HepG2 (cell line): ENCODE results near the gene S1PR2. TPM values are rescaled to one million over a fixed set of nuclear protein-coding genes. Genes with fewer than 3 reads are reported as not detected.

Experiments
- ATAC-seq: fragments of 200-7000 bp; cut with Tn5 transposase; 3 replicates; pipeline ENCODE4 v1.9.1; 2020; ENCODE audit warnings: mild to moderate bottlenecking, moderate library complexity
- BruUV-seq: library from RNA; stranded (reverse); fragments of 400-500 nt; replicated peaks from 2 replicates; lab custom pipeline; 2021; lab: Mats Ljungman, UMichigan
- CTCF ChIA-PET: fragments of 300-600 bp; formaldehyde crosslinking; extraction: SDS; loops from one replicate; lab custom pipeline; 2021; ENCODE audit warnings: low total read pairs, inconsistent platforms, low intra/inter-chr PET ratio; lab: Yijun Ruan, JAX
- POLR2A ChIA-PET: fragments of 350-600 bp; sonication (Branson Sonifier 250); formaldehyde crosslinking; loops from one replicate; lab custom pipeline; 2020; ENCODE audit warnings: antibody characterized with exemption, inconsistent platforms; lab: Yijun Ruan, JAX
- DNase-seq: peaks from one replicate; pipeline ENCODE4 v3.0.0-alpha.2; 2015; ENCODE audit warnings: low spot score
- FAIRE-seq: peaks from 3 replicates; lab custom pipeline; 2011; peaks lifted over from hg19 to GRCh38; lab: Jason Lieb, UNC
- H2AFZ ChIP-seq: one replicate; pipeline ENCODE4 v1.6.1; 2011; ENCODE audit warnings: low read length, inconsistent platforms
- H3K27ac ChIP-seq: fragments of 300-600 bp; 3 replicates; pipeline ENCODE4 v1.8.0; 2011; ENCODE audit warnings: mixed run types, mild to moderate bottlenecking, mixed read lengths, low read length, inconsistent platforms; ENCODE audit not compliant: insufficient read depth; ENCODE audit errors: extremely low read length
- H3K27me3 ChIP-seq, 2 experiments: fragments of 200-600 bp in 1 of 2; 2 replicates in 1 of 2; 3 replicates in 1 of 2; pipeline versions ENCODE4 v1.6.0 to v1.8.0; 2011; ENCODE audit warnings: low read length in 2 of 2, mild to moderate bottlenecking in 2 of 2, moderate library complexity in 2 of 2, inconsistent platforms in 1 of 2; ENCODE audit not compliant: insufficient read depth in 2 of 2, control insufficient read depth in 1 of 2
- H3K36me3 ChIP-seq, 2 experiments: fragments of 200-600 bp in 1 of 2; replicated peaks in 1 of 2; 2 replicates in 1 of 2; 3 replicates in 1 of 2; pipeline versions ENCODE4 v1.5.1 to v1.8.0; 2011; ENCODE audit warnings: low read length in 2 of 2, inconsistent platforms in 1 of 2; ENCODE audit not compliant: insufficient read depth in 2 of 2, control insufficient read depth in 1 of 2
- H3K4me1 ChIP-seq: 2 replicates; pipeline ENCODE4 v1.5.1; 2012; ENCODE audit warnings: low read length, inconsistent platforms; ENCODE audit not compliant: insufficient read depth
- H3K4me2 ChIP-seq: 2 replicates; pipeline ENCODE4 v1.6.0; 2011; ENCODE audit warnings: low read depth, low read length, inconsistent platforms
- H3K4me3 ChIP-seq, 3 experiments: fragments of 200-600 bp in 1 of 3; sonication (generic), shearing (Covaris generic) in 1 of 3; replicated peaks in 1 of 3; 2 replicates each; pipeline ENCODE4 v1.5.1; 2011 to 2016; ENCODE audit warnings: low read length in 3 of 3, inconsistent platforms in 2 of 3, low read depth in 2 of 3, mild to moderate bottlenecking in 2 of 3, control low read depth in 1 of 3, mixed read lengths in 1 of 3; ENCODE audit not compliant: insufficient read depth in 1 of 3
- H3K79me2 ChIP-seq: one replicate; pipeline ENCODE4 v1.6.1; 2011; ENCODE audit warnings: low read length, inconsistent platforms; ENCODE audit not compliant: insufficient read depth
- H3K9ac ChIP-seq: 2 replicates; pipeline ENCODE4 v1.6.0; 2011; ENCODE audit warnings: mild to moderate bottlenecking, low read depth, low read length, inconsistent platforms; ENCODE audit not compliant: insufficient read depth
- H3K9me3 ChIP-seq: 2 replicates; pipeline ENCODE4 v1.5.1; 2012; ENCODE audit warnings: mild to moderate bottlenecking, low read length
- H4K20me1 ChIP-seq: 2 replicates; pipeline ENCODE4 v1.6.0; 2011; ENCODE audit warnings: inconsistent platforms, mild to moderate bottlenecking, low read length, moderate library complexity; ENCODE audit not compliant: insufficient read depth
- DMAP1 ChIP-seq: IDR thresholded peaks from 2 replicates; pipeline ENCODE4 v1.6.1; 2016
- E2F1 ChIP-seq: sonication (generic); formaldehyde crosslinking; IDR thresholded peaks from 2 replicates; pipeline ENCODE4 v1.5.0; 2020; ENCODE audit warnings: missing genetic modification reagents
- FOXA1 ChIP-seq, 2 experiments: fragments of 450-650 bp in 1 of 2; sonication (generic) in 1 of 2; formaldehyde crosslinking in 1 of 2; IDR thresholded peaks; 2 replicates each; pipeline versions ENCODE4 v1.4.0 to v1.6.1; 2016 to 2020; ENCODE audit warnings: missing genetic modification reagents in 1 of 2
- KLF9 ChIP-seq: IDR thresholded peaks from 2 replicates; pipeline ENCODE4 v1.6.1; 2016; ENCODE audit warnings: low read depth
- MAFK ChIP-seq, 2 experiments: IDR thresholded peaks in 1 of 2; conservative IDR thresholded peaks in 1 of 2; 2 replicates each; pipeline ENCODE4 v1.6.1; 2011; ENCODE audit warnings: improper control_type of control experiment in 2 of 2, low read length in 2 of 2
- RCOR2 ChIP-seq: IDR thresholded peaks from 2 replicates; pipeline ENCODE4 v1.6.1; 2016; ENCODE audit warnings: missing biosample characterization, missing genetic modification reagents
- SP2 ChIP-seq: sonication (generic); formaldehyde crosslinking; IDR thresholded peaks from 2 replicates; pipeline ENCODE4 v1.5.1; 2020; ENCODE audit warnings: mild to moderate bottlenecking, missing genetic modification reagents
- TBX2 ChIP-seq: sonication (generic); formaldehyde crosslinking; IDR thresholded peaks from 2 replicates; pipeline ENCODE4 v1.5.0; 2020; ENCODE audit warnings: missing genetic modification reagents, mild to moderate bottlenecking, borderline replicate concordance
- THAP8 ChIP-seq: sonication (generic); formaldehyde crosslinking; IDR thresholded peaks from 2 replicates; pipeline ENCODE4 v1.5.1; 2020; ENCODE audit warnings: missing genetic modification reagents, mild to moderate bottlenecking, borderline replicate concordance
- YY1 ChIP-seq: IDR thresholded peaks from 2 replicates; pipeline ENCODE4 v1.6.1; 2011; ENCODE audit warnings: low read length, low read depth, moderate library complexity, mild to moderate bottlenecking; ENCODE audit not compliant: insufficient read depth, insufficient replicate concordance
- ZNF350 ChIP-seq: sonication (generic); formaldehyde crosslinking; IDR thresholded peaks from 2 replicates; pipeline ENCODE4 v1.4.0; 2020; ENCODE audit warnings: mild to moderate bottlenecking, low read depth, missing genetic modification reagents, borderline replicate concordance
- ZNF709 ChIP-seq: sonication (generic); formaldehyde crosslinking; IDR thresholded peaks from 2 replicates; pipeline ENCODE4 v1.5.0; 2020; ENCODE audit warnings: mild to moderate bottlenecking, missing genetic modification reagents
- ZSCAN21 ChIP-seq: sonication (generic); formaldehyde crosslinking; IDR thresholded peaks from 2 replicates; pipeline ENCODE4 v1.8.0; 2022; ENCODE audit warnings: mild to moderate bottlenecking, missing genetic modification reagents, moderate library complexity, borderline replicate concordance
- WGBS: methylation state at CpG from one replicate; pipeline ENCODE4 v1.1.6; 2017; ENCODE audit warnings: low lambda C conversion rate; 5-methylcytosine and 5-hydroxymethylcytosine counted together
- in situ Hi-C: cut with HindIII; loops from 2 replicates; pipeline ENCODE4 v1.10.0; 2017; ENCODE audit warnings: low pct_unique_long_range_greater_than_20kb; ENCODE audit not compliant: extremely low pct_ligation_motif_present
- intact Hi-C: fragments of 100-400 bp; cut with micrococcal nuclease; formaldehyde crosslinking; loops from one replicate; pipeline ENCODE4 v1.10.0; 2022; ENCODE audit not compliant: unreplicated experiment
- polyA plus RNA-seq, 8 experiments: library from polyadenylated mRNA; depleted of rRNA in 3 of 8; stranded (reverse) in 7 of 8; unstranded in 1 of 8; fragments of >200 nt; fragmentation: Illumina TruSeq in 4 of 8; extraction: Trizol in 4 of 8; gene quantifications; 2 replicates each; pipeline versions ENCODE4 v1.2.1 to v1.2.3, GENCODE V29; 2011 to 2016; ENCODE audit warnings: low read depth in 4 of 8, missing spikeins in 1 of 8, mixed read lengths in 1 of 8; ENCODE audit not compliant: insufficient read depth in 1 of 8
- total RNA-seq, 5 experiments: library from RNA; depleted of rRNA; stranded (reverse); fragments of >200 nt; fragmentation: Illumina TruSeq; extraction: Trizol; gene quantifications; 2 replicates each; pipeline ENCODE4 v1.2.3, GENCODE V29; 2016; ENCODE audit warnings: low read depth in 1 of 5
- TF ChIP-seq, protein P1 (sequence below): sonication (generic); formaldehyde crosslinking; IDR thresholded peaks from 2 replicates; pipeline ENCODE4 v1.4.0; 2020; ENCODE audit warnings: missing genetic modification reagents
- TF ChIP-seq, protein P2 (sequence below): sonication (generic); formaldehyde crosslinking; IDR thresholded peaks from 2 replicates; pipeline ENCODE4 v1.5.0; 2020; ENCODE audit warnings: mild to moderate bottlenecking, missing genetic modification reagents, borderline replicate concordance

The S1PR2 gene
- total and polyA plus RNA-seq, 2 of the 13 experiments (the other 11 are each of a cell fraction or from before 2014, with no cell fraction given), result 0.91 to 1.3 TPM

GRCh38 chr19:10269333-10270179 lies 38.4 kb upstream of the S1PR2 start (continued):
- TF ChIP-seq ZNF350 (CRISPR knock-in tag), result 0 out of 2 replicates have a peak, but pooled peaks have one; percentile 15
- TF ChIP-seq FOXA1 (IDR thresholded peaks at IDR 0.05), result no peak
- TF ChIP-seq FOXA1 (CRISPR knock-in tag; IDR thresholded peaks at IDR 0.05), result 0 out of 2 replicates have a peak, but pooled peaks have one; percentile 30
- peak; percentile 31; the same call in 1 of the 2 replicates for TF ChIP-seq THAP8 (CRISPR knock-in tag)
- TF ChIP-seq ZSCAN21, result peak; percentile 32; the same call in 1 of the 2 replicates

DNA sequence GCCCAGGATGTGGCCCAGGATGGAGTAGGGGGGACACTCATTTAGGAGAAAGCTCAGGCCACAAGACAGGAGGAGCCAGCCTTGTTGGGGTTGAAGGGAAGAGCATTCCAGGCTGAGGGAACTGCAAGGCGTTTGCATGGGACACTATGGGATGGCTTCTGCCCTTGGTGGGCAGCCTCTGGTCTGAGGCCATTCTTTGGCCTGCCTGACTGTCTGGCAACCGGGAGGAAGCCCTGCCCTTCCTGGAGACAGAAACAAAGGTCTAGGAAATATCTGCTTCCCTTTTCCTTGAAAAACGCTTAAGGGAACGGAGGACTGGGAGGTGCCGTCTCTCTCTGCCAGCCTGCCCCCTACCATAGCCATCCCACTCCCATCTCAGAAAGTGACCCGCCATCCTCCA lies 36.9 kb upstream of the S1PR2 start:
- WGBS, result 44% methylated on average over 5 of the region's 6 CpGs
- Histone ChIP-seq H3K27ac (no peak overlapping the region), H3K4me3 (peak overlapping the region in 1 of 3 experiments; percentile 32; a peak in 1 of 6 replicates), H3K36me3 (0 out of 5 replicates have a peak, but pooled peaks cover 0 to 4% of the 10 kb centered on the region in 2 experiments), H3K79me2 (peaks cover 25% of the 10 kb centered on the region), H2AFZ (no peak overlapping the region), H3K9ac (no peak overlapping the region), H3K4me1 (peaks cover 59% of the 10 kb centered on the region), H3K9me3 (no peaks in the 10 kb centered on the region), H3K27me3 (no peaks in the 10 kb centered on the region), H3K4me2 (peak overlapping the region; percentile 87; the same call in 1 of the 2 replicates), H4K20me1 (no peaks in the 10 kb centered on the region)
- FAIRE-seq, result no peak
- POLR2A ChIA-PET, result interaction anchor here (0.6 to 4.4 kb wide), 2 partner anchors 9 to 66 kb away, joined by 3 to 71 read pairs; partner anchors contain the start of gene RAVER1
- in situ Hi-C loops (no loop called here), intact Hi-C loops (loop anchor here (2.0 kb wide), 2 partner anchors 67 to 121 kb away; no protein-coding TSS in a partner anchor)
- no peak for ATAC-seq
- CTCF ChIA-PET, result interaction anchor here (3.6 kb wide), 1 partner anchor 121 kb away, joined by 47 read pairs; no protein-coding TSS in a partner anchor
- no TSS peak for BruUV-seq
- DNase-seq, result no peak
- TF ChIP-seq SP2 (CRISPR knock-in tag) (no peak), TBX2 (no peak), MAFK (conservative IDR thresholded peaks at IDR 0.05 in 1 of 2, IDR thresholded peaks at IDR 0.05 in 1 of 2; ENCODE audit: low read length in 2 of 2) (no peak), E2F1 (CRISPR knock-in tag) (no peak), DMAP1 (no peak), YY1 (no peak), RCOR2 (CRISPR knock-in tag) (no peak), KLF9 (CRISPR knock-in tag) (no peak), ZNF709 (no peak)
- TF ChIP-seq, protein P1, sequence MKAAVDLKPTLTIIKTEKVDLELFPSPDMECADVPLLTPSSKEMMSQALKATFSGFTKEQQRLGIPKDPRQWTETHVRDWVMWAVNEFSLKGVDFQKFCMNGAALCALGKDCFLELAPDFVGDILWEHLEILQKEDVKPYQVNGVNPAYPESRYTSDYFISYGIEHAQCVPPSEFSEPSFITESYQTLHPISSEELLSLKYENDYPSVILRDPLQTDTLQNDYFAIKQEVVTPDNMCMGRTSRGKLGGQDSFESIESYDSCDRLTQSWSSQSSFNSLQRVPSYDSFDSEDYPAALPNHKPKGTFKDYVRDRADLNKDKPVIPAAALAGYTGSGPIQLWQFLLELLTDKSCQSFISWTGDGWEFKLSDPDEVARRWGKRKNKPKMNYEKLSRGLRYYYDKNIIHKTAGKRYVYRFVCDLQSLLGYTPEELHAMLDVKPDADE (CRISPR knock-in tag), result no peak
- TF ChIP-seq, protein P2, sequence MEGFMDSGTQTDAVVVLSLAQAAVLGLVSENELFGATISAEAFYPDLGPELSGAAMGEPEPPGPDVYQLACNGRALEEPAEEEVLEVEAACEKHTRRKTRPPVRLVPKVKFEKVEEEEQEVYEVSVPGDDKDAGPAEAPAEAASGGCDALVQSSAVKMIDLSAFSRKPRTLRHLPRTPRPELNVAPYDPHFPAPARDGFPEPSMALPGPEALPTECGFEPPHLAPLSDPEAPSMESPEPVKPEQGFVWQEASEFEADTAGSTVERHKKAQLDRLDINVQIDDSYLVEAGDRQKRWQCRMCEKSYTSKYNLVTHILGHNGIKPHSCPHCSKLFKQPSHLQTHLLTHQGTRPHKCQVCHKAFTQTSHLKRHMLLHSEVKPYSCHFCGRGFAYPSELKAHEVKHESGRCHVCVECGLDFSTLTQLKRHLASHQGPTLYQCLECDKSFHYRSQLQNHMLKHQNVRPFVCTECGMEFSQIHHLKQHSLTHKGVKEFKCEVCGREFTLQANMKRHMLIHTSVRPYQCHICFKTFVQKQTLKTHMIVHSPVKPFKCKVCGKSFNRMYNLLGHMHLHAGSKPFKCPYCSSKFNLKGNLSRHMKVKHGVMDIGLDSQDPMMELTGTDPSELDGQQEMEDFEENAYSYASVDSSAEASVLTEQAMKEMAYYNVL, result no peak
